ENCODE measurements around the gene NEGR1. TPM values are rescaled to one million over a fixed set of nuclear protein-coding genes. Genes with fewer than 3 reads are reported as not detected.

The NEGR1 gene
- total RNA-seq, 2 experiments from 2014 or later = not detected

DNA sequence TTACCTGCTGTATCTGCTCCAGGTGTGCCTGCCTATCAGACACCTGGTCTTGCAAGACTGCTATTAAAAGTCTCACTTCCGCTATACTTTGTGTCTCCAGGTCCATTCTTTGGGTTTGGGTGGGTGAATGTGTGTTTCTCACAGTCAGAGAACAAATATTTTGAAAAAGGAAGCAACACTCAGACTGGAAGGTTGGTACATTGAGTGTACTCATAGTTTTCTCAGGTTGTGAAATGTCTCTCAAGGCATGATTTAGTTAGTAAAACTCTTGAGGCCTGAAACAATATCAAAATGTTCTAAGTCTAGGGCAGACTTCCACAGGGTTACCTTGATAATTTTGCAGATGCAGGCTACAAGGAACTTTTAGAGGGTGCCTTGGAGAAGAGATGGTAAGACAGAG lies 771.6 kb downstream of the NEGR1 start:
- Histone ChIP-seq H3K4me1 (ENCODE audit: insufficient read depth, low read length, poor library complexity, severe bottlenecking) (no peaks in the 10 kb centered on the region), H3K9me2 (ENCODE audit: insufficient read depth, low read length) (no peaks in the 10 kb centered on the region), H3K36me3 (ENCODE audit: insufficient read depth, low read length) (no peaks in the 10 kb centered on the region), H3K27ac (ENCODE audit: low read depth, low read length, poor library complexity, severe bottlenecking) (no peak overlapping the region), H4K20me1 (ENCODE audit: insufficient read depth, low read length) (no peaks in the 10 kb centered on the region), H3K4me3 (ENCODE audit: low read depth, low read length, poor library complexity, severe bottlenecking) (no peak overlapping the region), H3K79me2 (ENCODE audit: insufficient read depth, low read depth, low read length) (no peaks in the 10 kb centered on the region), H2AFZ (ENCODE audit: low read length) (no peak overlapping the region), H3K4me2 (ENCODE audit: low read length) (no peak overlapping the region), H3K9me3 (ENCODE audit: low read length) (no peaks in the 10 kb centered on the region)
- no TSS peak for BruUV-seq (replicated peaks)
- no peak for DNase-seq (ENCODE audit: low spot score)
- intact Hi-C loops (cut with micrococcal nuclease; ENCODE audit: unreplicated experiment) = no loop called here
- ChIA-PET POLR2A (no interaction called here), CTCF (ENCODE audit: unreplicated experiment) (no interaction called here)
- no peak for TF ChIP-seq EZH2phosphoT487 (IDR thresholded peaks at IDR 0.05; ENCODE audit: borderline replicate concordance, low read depth, low read length)
- no peak for TF ChIP-seq CTCF (conservative IDR thresholded peaks at IDR 0.05; ENCODE audit: low read length)

- Histone ChIP-seq H3K4me2 (ENCODE audit: low read length) (no peak overlapping the region), H2AFZ (ENCODE audit: low read length) (no peak overlapping the region), H3K4me1 (ENCODE audit: insufficient read depth, low read length, poor library complexity, severe bottlenecking) (no peaks in the 10 kb centered on the region), H3K9me2 (ENCODE audit: insufficient read depth, low read length) (no peaks in the 10 kb centered on the region), H3K27ac (ENCODE audit: low read depth, low read length, poor library complexity, severe bottlenecking) (no peak overlapping the region), H4K20me1 (ENCODE audit: insufficient read depth, low read length) (no peaks in the 10 kb centered on the region), H3K9me3 (ENCODE audit: low read length) (no peaks in the 10 kb centered on the region), H3K4me3 (ENCODE audit: low read depth, low read length, poor library complexity, severe bottlenecking) (no peak overlapping the region), H3K36me3 (ENCODE audit: insufficient read depth, low read length) (no peaks in the 10 kb centered on the region), H3K79me2 (ENCODE audit: insufficient read depth, low read depth, low read length) (no peaks in the 10 kb centered on the region)
- ChIA-PET POLR2A (no interaction called here), CTCF (ENCODE audit: unreplicated experiment) (no interaction called here)
- intact Hi-C loops (cut with micrococcal nuclease; ENCODE audit: unreplicated experiment) = no loop called here
- no TSS peak for BruUV-seq (replicated peaks)
- DNase-seq (ENCODE audit: low spot score) = no peak
- TF ChIP-seq CTCF (conservative IDR thresholded peaks at IDR 0.05; ENCODE audit: low read length) (no peak), EZH2phosphoT487 (IDR thresholded peaks at IDR 0.05; ENCODE audit: borderline replicate concordance, low read depth, low read length) (no peak)
Measured at GRCh38 chr1:71509051-71509595, 773.2 kb downstream of the NEGR1 start.

DNA sequence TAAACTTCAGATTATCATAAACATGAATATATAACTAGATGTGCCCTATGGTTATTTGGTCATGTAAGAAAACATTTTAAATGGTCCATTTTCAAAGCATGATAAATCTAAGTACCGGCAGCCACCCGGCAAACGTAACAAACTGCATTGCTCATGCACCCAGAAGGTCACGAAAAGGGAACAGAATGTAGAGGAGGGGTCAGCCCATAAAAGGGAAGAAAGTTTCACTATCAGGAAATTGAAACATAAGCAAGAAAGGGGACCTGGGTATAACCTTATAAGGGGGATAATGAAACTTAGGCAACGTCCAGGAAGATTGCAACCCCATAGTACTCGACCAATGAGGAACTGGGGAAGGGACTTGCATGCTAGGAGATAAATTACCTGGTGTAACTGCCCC lies 780.3 kb downstream of the NEGR1 start:
- ChIA-PET CTCF (ENCODE audit: unreplicated experiment) (no interaction called here), POLR2A (no interaction called here)
- H3K79me2 ChIP-seq (ENCODE audit: insufficient read depth, low read depth, low read length) = no peaks in the 10 kb centered on the region
- H3K9me2 ChIP-seq (ENCODE audit: insufficient read depth, low read length) = no peaks in the 10 kb centered on the region
- no peaks in the 10 kb centered on the region for H3K9me3 ChIP-seq (ENCODE audit: low read length)
- H3K4me2 ChIP-seq (ENCODE audit: low read length) = no peak overlapping the region
- BruUV-seq (replicated peaks) = no TSS peak
- DNase-seq (ENCODE audit: low spot score) = no peak
- H2AFZ ChIP-seq (ENCODE audit: low read length) = no peak overlapping the region
- no peaks in the 10 kb centered on the region for H3K4me1 ChIP-seq (ENCODE audit: insufficient read depth, low read length, poor library complexity, severe bottlenecking)
- intact Hi-C loops (cut with micrococcal nuclease; ENCODE audit: unreplicated experiment) = no loop called here
- no peak overlapping the region for H3K27ac ChIP-seq (ENCODE audit: low read depth, low read length, poor library complexity, severe bottlenecking)
- TF ChIP-seq CTCF (conservative IDR thresholded peaks at IDR 0.05; ENCODE audit: low read length) = no peak
- no peak for TF ChIP-seq EZH2phosphoT487 (IDR thresholded peaks at IDR 0.05; ENCODE audit: borderline replicate concordance, low read depth, low read length)
- H4K20me1 ChIP-seq (ENCODE audit: insufficient read depth, low read length) = no peaks in the 10 kb centered on the region
- H3K4me3 ChIP-seq (ENCODE audit: low read depth, low read length, poor library complexity, severe bottlenecking) = no peak overlapping the region
- H3K36me3 ChIP-seq (ENCODE audit: insufficient read depth, low read length) = no peaks in the 10 kb centered on the region

Measured in OCI-LY7 (cell line).